Prostate gland (tissue), 2 donors: ENCODE data around the gene NAT9. TPM values are rescaled to one million over a fixed set of nuclear protein-coding genes. Genes with fewer than 3 reads are reported as not detected.

Source experiments
- DNase-seq: peaks from one replicate; pipeline ENCODE4 v3.0.0-alpha.2; 2019; ENCODE audit warnings: low spot score
- H3K27ac ChIP-seq, 2 donors: fragments of 200-600 bp; sonication (generic); 2 replicates each; pipeline ENCODE4 v1.5.1; 2017 to 2019
- H3K27me3 ChIP-seq: fragments of 200-600 bp; sonication (generic); replicated peaks from 2 replicates; pipeline ENCODE4 v1.5.1; 2019; ENCODE audit not compliant: insufficient read depth
- H3K36me3 ChIP-seq, 2 donors: fragments of 200-600 bp; sonication (generic); 1 replicate in 1 of 2; 2 replicates in 1 of 2; pipeline versions ENCODE4 v1.5.1 to v1.8.1; 2017 to 2019
- H3K4me1 ChIP-seq: fragments of 200-600 bp; sonication (generic); replicated peaks from 2 replicates; pipeline ENCODE4 v1.5.1; 2019
- H3K4me3 ChIP-seq, 2 donors: fragments of 200-600 bp; sonication (generic); 2 replicates each; pipeline ENCODE4 v1.5.1; 2017 to 2019
- H3K9me3 ChIP-seq: fragments of 200-600 bp; sonication (generic); 2 replicates; pipeline ENCODE4 v1.5.1; 2017
- CTCF ChIP-seq, 4 experiments: fragments of 200-600 bp in 2 of 4; fragments of 450-650 bp in 2 of 4; sonication (generic) in 2 of 4; IDR thresholded peaks; 1 replicate in 3 of 4; 2 replicates in 1 of 4; pipeline ENCODE4 v1.5.1; 2016 to 2019; ENCODE audit warnings: antibody characterized with exemption in 4 of 4, mild to moderate bottlenecking in 2 of 4, moderate library complexity in 2 of 4
- POLR2A ChIP-seq: fragments of 450-650 bp; IDR thresholded peaks from one replicate; pipeline ENCODE4 v1.6.1; 2016; ENCODE audit warnings: antibody characterized with exemption, mild to moderate bottlenecking
- POLR2AphosphoS5 ChIP-seq: sonication (generic); formaldehyde crosslinking; IDR thresholded peaks from one replicate; pipeline ENCODE4 v1.6.1; 2017; ENCODE audit warnings: antibody characterized with exemption
- WGBS: methylation state at CpG from one replicate; pipeline ENCODE4 v1.1.5; 2018; 5-methylcytosine and 5-hydroxymethylcytosine counted together
- intact Hi-C: fragments of 100-400 bp; cut with DNase I; formaldehyde crosslinking; loops from one replicate; pipeline ENCODE4 v1.14.2; 2022
- total RNA-seq, 2 donors: library from RNA; depleted of rRNA; stranded (reverse); fragments of >200 nt; gene quantifications; one replicate each; pipeline ENCODE4 v1.1.0, GENCODE V29; 2016

The NAT9 gene
- total RNA-seq, 2 donors from 2014 or later = 29.6 to 49.3 TPM

DNA sequence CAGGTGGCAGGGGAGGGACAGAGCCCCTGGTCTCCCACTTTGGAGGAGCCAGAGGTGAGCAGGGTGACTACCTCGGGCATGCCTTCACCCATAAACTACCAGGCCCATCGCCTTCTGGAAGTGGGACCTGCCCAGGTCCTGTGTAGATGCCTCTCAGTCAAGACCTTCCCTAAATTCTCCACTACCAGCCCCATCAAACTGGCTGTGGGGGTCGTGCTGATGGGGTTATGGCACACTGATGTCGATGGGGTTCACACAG is 44.9 kb downstream of the NAT9 start:
- H3K4me1 ChIP-seq = no peaks in the 10 kb centered on the region
- no peaks in the 10 kb centered on the region for H3K27me3 ChIP-seq
- no peak for DNase-seq
- no peak for TF ChIP-seq POLR2A
- TF ChIP-seq CTCF (IDR thresholded peaks at IDR 0.05) = no peak
- TF ChIP-seq POLR2AphosphoS5 = no peak
- H3K9me3 ChIP-seq = no peaks in the 10 kb centered on the region
- WGBS = 82% methylated on average over 4 of the region's 4 CpGs
- intact Hi-C loops = no loop called here
- H3K27ac ChIP-seq = no peak overlapping the region
- no peak overlapping the region for H3K4me3 ChIP-seq
- H3K36me3 ChIP-seq = no peaks in the 10 kb centered on the region

- intact Hi-C loops = no loop called here
- TF ChIP-seq POLR2AphosphoS5 (no peak), POLR2A (no peak), CTCF (IDR thresholded peaks at IDR 0.05) (no peak)
- no peaks in the 10 kb centered on the region for H3K4me1 ChIP-seq
- 76% methylated on average over 16 of the region's 16 CpGs for WGBS
- no peaks in the 10 kb centered on the region for H3K36me3 ChIP-seq
- DNase-seq = no peak
- H3K27ac ChIP-seq = no peak overlapping the region
- H3K4me3 ChIP-seq = no peak overlapping the region
- H3K27me3 ChIP-seq = no peaks in the 10 kb centered on the region
- no peaks in the 10 kb centered on the region for H3K9me3 ChIP-seq
Measured at GRCh38 chr17:74730491-74731346, 45.4 kb downstream of the NAT9 start.

GRCh38 chr17:74729866-74730265 is 46.3 kb downstream of the NAT9 start:
- no peaks in the 10 kb centered on the region for H3K4me1 ChIP-seq
- no peak overlapping the region for H3K27ac ChIP-seq
- intact Hi-C loops = no loop called here
- 86% methylated on average over 15 of the region's 15 CpGs for WGBS
- no peaks in the 10 kb centered on the region for H3K9me3 ChIP-seq
- DNase-seq = no peak
- TF ChIP-seq CTCF (IDR thresholded peaks at IDR 0.05) = no peak
- TF ChIP-seq POLR2A = no peak
- no peak for TF ChIP-seq POLR2AphosphoS5
- no peaks in the 10 kb centered on the region for H3K27me3 ChIP-seq
- no peak overlapping the region for H3K4me3 ChIP-seq
- no peaks in the 10 kb centered on the region for H3K36me3 ChIP-seq

GRCh38 chr17:74729368-74729767 is 46.8 kb downstream of the NAT9 start:
- Histone ChIP-seq H3K27ac (no peak overlapping the region), H3K36me3 (no peaks in the 10 kb centered on the region), H3K27me3 (no peaks in the 10 kb centered on the region), H3K4me3 (no peak overlapping the region), H3K4me1 (no peaks in the 10 kb centered on the region), H3K9me3 (no peaks in the 10 kb centered on the region)
- intact Hi-C loops = no loop called here
- TF ChIP-seq CTCF (IDR thresholded peaks at IDR 0.05) = no peak
- TF ChIP-seq POLR2A = no peak
- TF ChIP-seq POLR2AphosphoS5 = no peak
- 85% methylated on average over 5 of the region's 5 CpGs for WGBS
- DNase-seq = no peak

GRCh38 chr17:74728702-74729075 is 47.5 kb downstream of the NAT9 start:
- TF ChIP-seq POLR2AphosphoS5 (no peak), CTCF (IDR thresholded peaks at IDR 0.05) (no peak), POLR2A (no peak)
- intact Hi-C loops = no loop called here

More at GRCh38 chr17:74728702-74729075, 47.5 kb downstream of the NAT9 start:
- 94% methylated on average over 3 of the region's 3 CpGs for WGBS
- no peaks in the 10 kb centered on the region for H3K9me3 ChIP-seq
- H3K36me3 ChIP-seq = no peaks in the 10 kb centered on the region
- no peak for DNase-seq
- no peaks in the 10 kb centered on the region for H3K4me1 ChIP-seq
- H3K27me3 ChIP-seq = no peaks in the 10 kb centered on the region
- H3K4me3 ChIP-seq = no peak overlapping the region
- no peak overlapping the region for H3K27ac ChIP-seq
